Upper lobe of left lung (tissue), 6 donors: ENCODE data around the gene CDKN1B. TPM values are rescaled to one million over a fixed set of nuclear protein-coding genes. Genes with fewer than 3 reads are reported as not detected.

Experiments
- ATAC-seq, 2 donors: fragments of 200-7000 bp; cut with Tn5 transposase; one replicate each; pipeline ENCODE4 v1.9.1; 2022; ENCODE audit warnings: mild to moderate bottlenecking in 2 of 2, moderate library complexity in 2 of 2; ENCODE audit not compliant: low FRiP score in 2 of 2
- DNase-seq, 2 donors: peaks; one replicate each; pipeline ENCODE4 v3.0.0-alpha.2; 2019 to 2020
- H3K27ac ChIP-seq, 4 donors: fragments of 200-600 bp; sonication (generic); one replicate each; pipeline ENCODE4 v1.5.1; 2016 to 2019
- H3K27me3 ChIP-seq, 4 donors: fragments of 200-600 bp; sonication (generic); one replicate each; pipeline ENCODE4 v1.5.1; 2017 to 2019
- H3K36me3 ChIP-seq, 4 donors: fragments of 200-600 bp; sonication (generic); one replicate each; pipeline ENCODE4 v1.5.1; 2016 to 2019
- H3K4me1 ChIP-seq, 4 donors: fragments of 200-600 bp; sonication (generic); one replicate each; pipeline ENCODE4 v1.5.1; 2018 to 2019
- H3K4me3 ChIP-seq, 4 donors: fragments of 200-600 bp; sonication (generic); one replicate each; pipeline ENCODE4 v1.5.1; 2017 to 2019; ENCODE audit warnings: mild to moderate bottlenecking in 2 of 4, moderate library complexity in 1 of 4
- H3K9me3 ChIP-seq, 4 donors: fragments of 200-600 bp; sonication (generic); one replicate each; pipeline ENCODE4 v1.5.1; 2018 to 2019
- CTCF ChIP-seq, 6 experiments: fragments of 450-650 bp in 4 of 6; fragments of 200-600 bp in 2 of 6; sonication (generic) in 2 of 6; IDR thresholded peaks; one replicate each; pipeline ENCODE4 v1.5.1; 2016 to 2019; ENCODE audit warnings: antibody characterized with exemption in 6 of 6
- EP300 ChIP-seq, 4 donors: sonication (generic); formaldehyde crosslinking; IDR thresholded peaks; one replicate each; pipeline ENCODE4 v1.5.1; 2017; ENCODE audit warnings: antibody characterized with exemption in 4 of 4, control low read depth in 2 of 4
- POLR2A ChIP-seq, 4 donors: fragments of 450-650 bp; IDR thresholded peaks; one replicate each; pipeline ENCODE4 v1.5.1; 2016 to 2017; ENCODE audit warnings: antibody characterized with exemption in 4 of 4, mild to moderate bottlenecking in 2 of 4
- POLR2AphosphoS5 ChIP-seq, 2 donors: sonication (generic); formaldehyde crosslinking; IDR thresholded peaks; one replicate each; pipeline ENCODE4 v1.5.1; 2017; ENCODE audit warnings: antibody characterized with exemption in 2 of 2
- WGBS, 2 donors: methylation state at CpG; one replicate each; pipeline ENCODE4 v1.1.5; 2017 to 2018; 5-methylcytosine and 5-hydroxymethylcytosine counted together
- total RNA-seq, 6 donors: library from RNA; depleted of rRNA in 4 of 6; stranded (reverse); fragments of >200 nt in 4 of 6; gene quantifications; one replicate each; pipeline versions ENCODE4 v1.1.0 to v1.2.1, GENCODE V29; 2016 to 2021
- donor health status: DM: no; HTN: no; CAD: no; lungs with moderate emphysema.
- donor health status: DM: no; HTN: yes; CAD: no; lungs with severe emphysema.

CDKN1B gene
- total RNA-seq, 6 donors from 2014 or later = 42.1 to 85.5 (median 72.3) TPM

DNA sequence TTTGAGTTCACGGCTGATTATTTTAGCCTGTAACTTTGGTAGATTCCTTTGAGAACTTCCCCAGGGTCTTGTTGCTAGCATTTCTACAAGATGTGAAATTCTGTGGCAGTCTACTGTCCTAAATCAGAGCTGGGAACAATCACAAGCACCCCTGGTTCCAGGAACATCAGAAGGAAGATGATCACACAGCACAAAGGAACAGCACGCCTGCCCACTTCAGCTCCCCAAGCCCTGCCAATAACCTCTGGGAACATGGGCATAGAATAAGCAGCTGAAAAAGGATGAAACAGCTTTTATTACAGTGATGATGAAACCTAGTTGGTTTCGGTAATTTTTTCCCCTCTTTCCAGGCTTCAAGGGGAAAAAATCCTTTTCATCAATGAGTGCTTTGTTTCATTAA is 33.4 kb upstream of the CDKN1B start:
- H3K27ac ChIP-seq = no peak overlapping the region
- no peaks in the 10 kb centered on the region for H3K9me3 ChIP-seq
- no peak for TF ChIP-seq CTCF (IDR thresholded peaks at IDR 0.05)
- no peak for TF ChIP-seq POLR2A (IDR thresholded peaks at IDR 0.05)
- TF ChIP-seq EP300 (IDR thresholded peaks at IDR 0.05) = no peak
- TF ChIP-seq POLR2AphosphoS5 (IDR thresholded peaks at IDR 0.05) = no peak
- peaks cover 0 to 6% (median 3%) of the 10 kb centered on the region in 4 donors for H3K4me1 ChIP-seq
- H3K36me3 ChIP-seq = no peaks in the 10 kb centered on the region
- no peak overlapping the region for H3K4me3 ChIP-seq
- DNase-seq (no peak), ATAC-seq (no peak)
- 69 to 79% methylated on average over 3 of the region's 3 CpGs for WGBS, 2 donors
- no peaks in the 10 kb centered on the region for H3K27me3 ChIP-seq

DNA sequence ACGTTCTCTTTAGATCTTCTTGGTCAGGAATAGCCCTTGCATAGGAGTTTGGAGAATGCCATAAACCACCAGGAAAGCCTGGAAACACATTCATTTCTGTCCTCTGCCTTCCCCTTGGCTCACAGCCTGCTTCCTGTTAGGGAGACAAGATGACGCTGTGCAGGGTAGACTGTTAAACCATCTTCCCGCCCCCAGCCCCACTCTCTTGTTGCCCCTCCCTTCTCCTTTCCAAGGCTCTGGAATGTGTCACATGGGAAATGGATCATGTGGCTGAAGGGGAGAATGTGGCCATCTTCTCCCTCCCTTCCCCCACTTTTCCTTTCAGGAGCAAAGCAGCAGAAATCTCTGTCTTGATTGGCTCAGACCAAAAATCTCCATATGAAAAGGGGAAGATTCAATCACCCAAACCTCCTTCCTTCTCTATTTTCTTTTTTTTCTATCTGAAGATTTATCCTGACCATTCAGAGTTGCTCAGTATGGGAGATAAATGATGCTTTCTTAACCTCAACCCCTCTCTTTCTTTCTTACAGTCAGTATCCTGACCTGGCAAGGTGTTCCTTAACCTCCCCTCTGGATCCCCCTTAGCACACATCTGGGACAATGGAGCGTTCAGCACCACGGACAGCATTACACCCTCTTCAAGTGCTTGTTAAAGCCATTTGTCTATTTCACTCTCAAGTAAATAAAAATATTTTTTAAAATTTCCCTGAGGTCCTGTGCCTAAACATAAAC is 32.6 kb upstream of the CDKN1B start:
- ATAC-seq = peak in 1 of 2 donors; percentile 60
- H3K36me3 ChIP-seq = no peaks in the 10 kb centered on the region
- H3K4me3 ChIP-seq = no peak overlapping the region
- H3K9me3 ChIP-seq = no peaks in the 10 kb centered on the region
- 17 to 19% methylated on average over 5 of the region's 5 CpGs for WGBS, 2 donors
- H3K4me1 ChIP-seq = peaks cover 0 to 6% (median 3%) of the 10 kb centered on the region in 4 donors
- H3K27ac ChIP-seq = no peak overlapping the region
- no peak for DNase-seq
- no peaks in the 10 kb centered on the region for H3K27me3 ChIP-seq
- TF ChIP-seq POLR2AphosphoS5 (IDR thresholded peaks at IDR 0.05) (no peak), POLR2A (IDR thresholded peaks at IDR 0.05) (no peak), CTCF (IDR thresholded peaks at IDR 0.05) (no peak), EP300 (IDR thresholded peaks at IDR 0.05) (no peak)

GRCh38 chr12:12685305-12685704 is 31.9 kb upstream of the CDKN1B start:
- DNase-seq (no peak), ATAC-seq (no peak)
- no peak for TF ChIP-seq POLR2A (IDR thresholded peaks at IDR 0.05)
- Histone ChIP-seq H3K4me1 (peaks cover 0 to 6% (median 3%) of the 10 kb centered on the region in 4 donors), H3K36me3 (no peaks in the 10 kb centered on the region), H3K9me3 (no peaks in the 10 kb centered on the region), H3K27ac (no peak overlapping the region), H3K27me3 (no peaks in the 10 kb centered on the region), H3K4me3 (no peak overlapping the region)
- 53 to 74% methylated on average over 4 of the region's 4 CpGs for WGBS, 2 donors

DNA sequence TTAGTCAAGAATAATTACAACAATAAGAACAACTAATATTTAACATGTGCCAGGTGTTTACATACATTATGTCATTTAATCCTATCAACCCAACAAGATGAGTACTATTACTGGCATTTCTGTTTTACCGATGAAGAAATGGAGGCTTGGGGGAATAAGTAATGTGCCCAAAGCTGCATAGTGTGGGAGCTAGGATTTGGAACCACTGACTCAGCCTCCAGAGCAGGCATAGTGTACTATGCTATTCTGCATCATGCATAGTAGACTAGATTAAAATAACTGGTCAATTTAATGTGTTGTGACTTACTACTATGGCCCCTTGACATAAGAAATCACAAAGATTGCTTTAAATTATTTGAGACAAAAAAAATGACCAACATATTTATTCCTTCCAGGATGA is 30.7 kb upstream of the CDKN1B start:
- Histone ChIP-seq H3K4me1 (peaks cover 0 to 6% (median 3%) of the 10 kb centered on the region in 4 donors), H3K4me3 (no peak overlapping the region), H3K27me3 (no peaks in the 10 kb centered on the region), H3K9me3 (no peaks in the 10 kb centered on the region), H3K36me3 (no peaks in the 10 kb centered on the region), H3K27ac (no peak overlapping the region)
- ATAC-seq (no peak), DNase-seq (no peak)
- TF ChIP-seq CTCF (IDR thresholded peaks at IDR 0.05) (no peak), POLR2A (IDR thresholded peaks at IDR 0.05) (no peak), EP300 (IDR thresholded peaks at IDR 0.05) (no peak), POLR2AphosphoS5 (IDR thresholded peaks at IDR 0.05) (no peak)
- WGBS, 2 donors = 96 to 100% methylated on average over 1 of the region's 1 CpG

DNA sequence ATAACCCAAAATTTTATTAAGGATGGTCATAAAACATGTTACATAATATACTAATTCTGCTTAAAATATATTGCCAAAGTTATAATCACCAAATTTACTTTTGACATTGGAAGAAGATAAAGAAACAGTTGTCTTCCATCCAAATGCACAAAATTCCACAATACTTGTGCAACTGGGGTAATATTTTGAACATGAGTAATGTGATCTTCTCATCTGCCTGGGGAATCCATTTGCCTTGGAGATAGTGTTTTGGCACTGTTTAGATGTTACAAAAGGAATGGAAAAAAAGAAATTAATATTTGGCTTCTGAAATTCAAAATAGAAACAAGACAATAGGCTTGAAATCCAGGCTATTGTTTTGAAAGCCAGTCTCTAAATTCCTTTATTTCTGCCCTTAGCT is 30.2 kb upstream of the CDKN1B start:
- Histone ChIP-seq H3K4me3 (no peak overlapping the region), H3K27ac (no peak overlapping the region), H3K9me3 (no peaks in the 10 kb centered on the region), H3K4me1 (peaks cover 0 to 6% (median 3%) of the 10 kb centered on the region in 4 donors), H3K27me3 (no peaks in the 10 kb centered on the region), H3K36me3 (no peaks in the 10 kb centered on the region)
- TF ChIP-seq EP300 (IDR thresholded peaks at IDR 0.05) = no peak
- TF ChIP-seq POLR2AphosphoS5 (IDR thresholded peaks at IDR 0.05) = no peak
- no peak for TF ChIP-seq CTCF (IDR thresholded peaks at IDR 0.05)
- no peak for TF ChIP-seq POLR2A (IDR thresholded peaks at IDR 0.05)
- ATAC-seq (peak in 1 of 2 donors; percentile 64), DNase-seq (no peak)
